ENCODE measurements around the gene TRPM3.

DNA sequence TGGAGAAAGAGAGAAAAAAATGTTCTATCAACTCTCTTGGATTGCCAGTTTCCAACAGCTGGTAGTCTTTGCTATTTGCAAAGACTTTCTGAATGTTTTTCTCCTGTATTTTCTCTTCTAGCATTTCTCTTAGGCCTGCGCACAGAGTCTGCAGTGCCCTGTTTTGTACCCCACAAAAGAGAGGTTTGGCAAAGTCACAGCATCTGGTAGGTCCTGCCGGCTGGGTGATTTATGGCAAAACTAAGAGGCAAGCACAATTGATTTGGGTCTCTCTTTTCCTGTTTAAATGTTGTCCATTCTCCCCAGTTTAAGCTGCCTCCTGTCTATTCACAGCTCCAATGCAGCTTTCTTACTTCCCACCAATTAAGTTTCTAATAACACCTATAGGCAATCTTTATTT, 193.9 kb downstream of the TRPM3 start:
- TF ChIP-seq ZNF274 (IDR thresholded peaks at IDR 0.05; ENCODE audit: low read depth, low read length) (no peak), YY1 (IDR thresholded peaks at IDR 0.05; ENCODE audit: insufficient read depth, insufficient read length) (no peak)

All from NT2/D1 (cell line).